Calu3 (cell line): ENCODE measurements around the gene KANSL1. TPM values are rescaled to one million over a fixed set of nuclear protein-coding genes. Genes with fewer than 3 reads are reported as not detected.

Experiments
- BruUV-seq: library from RNA; stranded (reverse); fragments of 400-500 nt; replicated peaks from 2 replicates; lab custom pipeline; 2021; lab: Mats Ljungman, UMichigan
- CTCF ChIA-PET: fragments of 300-600 bp; sonication (Branson Sonifier 250); formaldehyde crosslinking; loops from one replicate; lab custom pipeline; 2022; ENCODE audit warnings: antibody characterized with exemption; lab: Charles Lee
- DNase-seq: peaks from one replicate; pipeline ENCODE4 v3.0.0; 2022
- H3K27ac Mint-ChIP-seq: one replicate; pipeline ENCODE4 v1.8.0; 2022; ENCODE audit warnings: mixed read lengths; ENCODE audit not compliant: unreplicated experiment
- H3K27me3 Mint-ChIP-seq: one replicate; pipeline ENCODE4 v1.8.0; 2022; ENCODE audit warnings: mixed read lengths; ENCODE audit not compliant: unreplicated experiment
- H3K36me3 Mint-ChIP-seq: one replicate; pipeline ENCODE4 v1.8.0; 2022; ENCODE audit warnings: mild to moderate bottlenecking, moderate library complexity, mixed read lengths; ENCODE audit not compliant: insufficient read depth, unreplicated experiment
- H3K4me1 Mint-ChIP-seq: one replicate; pipeline ENCODE4 v1.8.0; 2022; ENCODE audit warnings: mild to moderate bottlenecking, low read depth, mixed read lengths; ENCODE audit not compliant: unreplicated experiment
- H3K4me3 Mint-ChIP-seq: one replicate; pipeline ENCODE4 v1.8.0; 2022; ENCODE audit warnings: mild to moderate bottlenecking, low read depth, moderate library complexity, mixed read lengths; ENCODE audit not compliant: unreplicated experiment
- H3K9me3 Mint-ChIP-seq: one replicate; pipeline ENCODE4 v1.8.0; 2022; ENCODE audit warnings: low read depth, mixed read lengths; ENCODE audit not compliant: unreplicated experiment
- intact Hi-C: fragments of 100-400 bp; cut with micrococcal nuclease; formaldehyde crosslinking; loops from one replicate; pipeline ENCODE4 v1.10.0; 2022; ENCODE audit not compliant: unreplicated experiment
- total RNA-seq: library from RNA; stranded (reverse); gene quantifications from 2 replicates; pipeline ENCODE4 v1.2.3, GENCODE V29; 2022
- TF ChIP-seq, protein P1 (sequence below): fragments of 200-600 bp; IDR thresholded peaks from one replicate; pipeline ENCODE4 v1.8.0; 2022; ENCODE audit warnings: antibody characterized with exemption; ENCODE audit not compliant: unreplicated experiment

KANSL1 gene
- total RNA-seq, 1 experiment from 2014 or later = 190 TPM

DNA sequence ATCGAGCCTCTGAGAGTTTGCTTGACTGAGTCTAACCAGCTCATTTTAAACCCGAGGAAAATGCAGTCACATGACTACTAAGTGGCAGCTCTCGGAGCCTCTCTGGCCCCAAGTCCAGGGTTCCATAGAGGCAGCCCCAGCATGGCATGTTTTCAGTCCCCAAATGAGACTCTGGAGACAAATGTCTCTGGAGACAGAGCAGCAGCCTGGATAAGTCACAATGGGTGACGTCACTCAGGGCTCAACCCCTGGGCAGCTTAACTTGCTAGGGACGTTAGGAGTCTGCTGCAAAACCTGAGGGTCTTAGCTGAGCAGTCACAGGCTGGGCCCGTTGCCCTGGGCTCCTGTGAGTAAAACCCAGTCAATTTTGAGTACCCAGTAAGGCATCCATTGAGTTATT lies 201.1 kb downstream of the KANSL1 start:
- DNase-seq = no peak
- Mint-ChIP-seq H3K4me1 (no peaks in the 10 kb centered on the region), H3K27ac (no peak overlapping the region), H3K9me3 (no peaks in the 10 kb centered on the region), H3K27me3 (peaks cover 64% of the 10 kb centered on the region), H3K36me3 (no peaks in the 10 kb centered on the region), H3K4me3 (no peak overlapping the region)
- CTCF ChIA-PET = interaction anchor here (0.6 to 1.3 kb wide), 3 partner anchors 9 to 745 kb away, joined by 3 read pairs; no protein-coding TSS in a partner anchor
- TF ChIP-seq, protein P1, sequence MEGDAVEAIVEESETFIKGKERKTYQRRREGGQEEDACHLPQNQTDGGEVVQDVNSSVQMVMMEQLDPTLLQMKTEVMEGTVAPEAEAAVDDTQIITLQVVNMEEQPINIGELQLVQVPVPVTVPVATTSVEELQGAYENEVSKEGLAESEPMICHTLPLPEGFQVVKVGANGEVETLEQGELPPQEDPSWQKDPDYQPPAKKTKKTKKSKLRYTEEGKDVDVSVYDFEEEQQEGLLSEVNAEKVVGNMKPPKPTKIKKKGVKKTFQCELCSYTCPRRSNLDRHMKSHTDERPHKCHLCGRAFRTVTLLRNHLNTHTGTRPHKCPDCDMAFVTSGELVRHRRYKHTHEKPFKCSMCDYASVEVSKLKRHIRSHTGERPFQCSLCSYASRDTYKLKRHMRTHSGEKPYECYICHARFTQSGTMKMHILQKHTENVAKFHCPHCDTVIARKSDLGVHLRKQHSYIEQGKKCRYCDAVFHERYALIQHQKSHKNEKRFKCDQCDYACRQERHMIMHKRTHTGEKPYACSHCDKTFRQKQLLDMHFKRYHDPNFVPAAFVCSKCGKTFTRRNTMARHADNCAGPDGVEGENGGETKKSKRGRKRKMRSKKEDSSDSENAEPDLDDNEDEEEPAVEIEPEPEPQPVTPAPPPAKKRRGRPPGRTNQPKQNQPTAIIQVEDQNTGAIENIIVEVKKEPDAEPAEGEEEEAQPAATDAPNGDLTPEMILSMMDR = no peak
- BruUV-seq = no TSS peak
- intact Hi-C loops = no loop called here

DNA sequence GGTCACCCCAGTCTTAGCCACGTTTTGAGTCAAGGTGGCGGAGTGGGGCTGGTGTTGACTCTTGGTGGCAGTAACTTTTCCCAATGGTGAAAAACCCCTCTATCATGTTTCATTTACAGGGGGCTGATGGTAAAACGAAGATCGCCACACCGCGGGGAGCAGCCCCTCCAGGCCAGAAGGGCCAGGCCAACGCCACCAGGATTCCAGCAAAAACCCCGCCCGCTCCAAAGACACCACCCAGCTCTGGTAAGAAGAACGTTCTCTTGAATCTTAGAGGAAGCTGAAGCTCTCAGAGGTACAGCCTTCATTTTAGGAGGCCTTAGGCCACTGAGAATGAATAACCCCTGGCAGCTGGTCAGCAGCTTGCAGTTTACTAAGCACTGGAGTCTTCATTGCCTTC lies 201.9 kb downstream of the KANSL1 start:
- intact Hi-C loops = no loop called here
- no peak for DNase-seq
- Mint-ChIP-seq H3K27me3 (peaks cover 64% of the 10 kb centered on the region), H3K4me1 (no peaks in the 10 kb centered on the region), H3K9me3 (no peaks in the 10 kb centered on the region), H3K4me3 (no peak overlapping the region), H3K27ac (no peak overlapping the region), H3K36me3 (no peaks in the 10 kb centered on the region)
- CTCF ChIA-PET = interaction anchor here (0.6 to 1.3 kb wide), 3 partner anchors 9 to 762 kb away, joined by 3 read pairs; no protein-coding TSS in a partner anchor
- TF ChIP-seq, protein P1 = no peak
- no TSS peak for BruUV-seq

DNA sequence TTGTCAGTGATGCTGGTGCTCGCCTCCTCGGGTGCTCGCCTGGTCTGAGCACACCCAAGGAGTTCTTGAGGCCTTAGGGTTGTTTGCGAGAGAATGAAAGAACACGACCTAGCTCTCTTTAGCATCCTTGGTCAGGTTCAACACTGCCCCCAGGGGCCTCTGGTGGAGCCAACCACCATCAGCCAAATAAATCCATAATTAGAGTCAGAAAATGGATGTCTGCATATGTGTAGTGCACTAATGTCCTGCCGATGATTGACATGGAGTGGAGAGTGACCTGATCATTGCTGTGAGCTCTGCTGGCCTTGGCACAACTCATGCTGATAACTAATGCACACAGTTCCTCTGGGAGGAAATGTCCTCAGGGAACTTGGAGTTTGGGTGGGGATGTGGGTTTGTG lies 202.3 kb downstream of the KANSL1 start:
- peaks cover 68% of the 10 kb centered on the region for H3K27me3 Mint-ChIP-seq
- CTCF ChIA-PET = interaction anchor here (0.7 kb wide), 1 partner anchor 761 kb away, joined by 3 read pairs; no protein-coding TSS in a partner anchor
- no peaks in the 10 kb centered on the region for H3K9me3 Mint-ChIP-seq
- no peak overlapping the region for H3K4me3 Mint-ChIP-seq
- intact Hi-C loops = no loop called here
- TF ChIP-seq, protein P1 = no peak
- H3K4me1 Mint-ChIP-seq = no peaks in the 10 kb centered on the region
- H3K36me3 Mint-ChIP-seq = no peaks in the 10 kb centered on the region
- no peak for DNase-seq
- H3K27ac Mint-ChIP-seq = no peak overlapping the region
- BruUV-seq = no TSS peak

DNA sequence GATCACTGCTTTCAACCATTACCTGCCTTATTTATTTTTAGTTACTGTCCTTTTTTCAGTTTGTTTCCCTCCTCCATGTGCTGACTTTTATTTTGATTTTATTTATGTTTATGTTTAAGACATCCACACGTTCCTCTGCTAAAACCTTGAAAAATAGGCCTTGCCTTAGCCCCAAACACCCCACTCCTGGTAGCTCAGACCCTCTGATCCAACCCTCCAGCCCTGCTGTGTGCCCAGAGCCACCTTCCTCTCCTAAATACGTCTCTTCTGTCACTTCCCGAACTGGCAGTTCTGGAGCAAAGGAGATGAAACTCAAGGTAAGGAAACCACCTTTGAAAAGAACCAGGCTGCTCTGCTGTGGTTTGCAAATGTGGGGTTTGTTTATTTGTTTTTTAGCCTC lies 203.5 kb downstream of the KANSL1 start:
- H3K27ac Mint-ChIP-seq = no peak overlapping the region
- no peaks in the 10 kb centered on the region for H3K36me3 Mint-ChIP-seq
- CTCF ChIA-PET = no interaction called here
- TF ChIP-seq, protein P1 = no peak
- H3K4me1 Mint-ChIP-seq = no peaks in the 10 kb centered on the region
- peaks cover 68% of the 10 kb centered on the region for H3K27me3 Mint-ChIP-seq
- intact Hi-C loops = no loop called here
- BruUV-seq = no TSS peak
- no peaks in the 10 kb centered on the region for H3K9me3 Mint-ChIP-seq
- no peak overlapping the region for H3K4me3 Mint-ChIP-seq
- no peak for DNase-seq
